NCI-H82 treated with DMSO at 0.1 percent for 48 hours (cell line): ENCODE measurements around the gene RBBP8NL.

Experiments
- DNase-seq: peaks from one replicate; lab custom pipeline; 2025; ENCODE audit not compliant: unreplicated experiment; lab: John Stamatoyannopoulos, UW

RBBP8NL gene

GRCh38 chr20:62363920-62364851 lies 63.2 kb downstream of the RBBP8NL start:
- DNase-seq = no peak

- no peak for DNase-seq
These were observed 64.1 kb downstream of the RBBP8NL start for GRCh38 chr20:62362991-62363919.

GRCh38 chr20:62362590-62362940 lies 64.8 kb downstream of the RBBP8NL start:
- DNase-seq = no peak

GRCh38 chr20:62361799-62362589 lies 65.3 kb downstream of the RBBP8NL start:
- DNase-seq = no peak

- DNase-seq = no peak
These were observed 66.2 kb downstream of the RBBP8NL start for GRCh38 chr20:62360854-62361798.
